K562 (cell line): ENCODE results near the gene DVL2. TPM values are rescaled to one million over a fixed set of nuclear protein-coding genes. Genes with fewer than 3 reads are reported as not detected.

Source experiments
- ADNP ChIP-seq: fragments of 200-800 bp; sonication (Bioruptor generic); IDR thresholded peaks from 2 replicates; pipeline ENCODE4 v1.6.1; 2016; ENCODE audit warnings: missing genetic modification characterization, missing compliant biosample characterization
- BRCA1 ChIP-seq, 2 experiments: fragments of 450-650 bp in 1 of 2; sonication (generic) in 1 of 2; formaldehyde crosslinking in 1 of 2; IDR thresholded peaks; 2 replicates each; pipeline versions ENCODE4 v1.5.0 to v1.6.1; 2017 to 2020; ENCODE audit warnings: mild to moderate bottlenecking in 1 of 2, missing genetic modification reagents in 1 of 2
- DMBX1 ChIP-seq: fragments of 250-450 bp; sonication (Bioruptor Pico); IDR thresholded peaks from 2 replicates; pipeline ENCODE4 v1.8.0; 2022; ENCODE audit warnings: inconsistent platforms, mild to moderate bottlenecking, moderate library complexity, borderline replicate concordance
- FOXK2 ChIP-seq, 2 experiments: fragments of 450-650 bp; IDR thresholded peaks in 1 of 2; conservative IDR thresholded peaks in 1 of 2; 2 replicates each; pipeline ENCODE4 v1.6.1; 2016; ENCODE audit warnings: low read depth in 2 of 2, mild to moderate bottlenecking in 1 of 2
- GABPB2 ChIP-seq: fragments of 250-450 bp; sonication (Bioruptor Pico); conservative IDR thresholded peaks from 2 replicates; pipeline ENCODE4 v1.5.1; 2021; ENCODE audit warnings: mild to moderate bottlenecking
- HNRNPLL ChIP-seq: fragments of 200-400 bp; formaldehyde crosslinking; IDR thresholded peaks from 2 replicates; pipeline ENCODE4 v1.6.1; 2017; ENCODE audit warnings: low read length, low read depth, mild to moderate bottlenecking; ENCODE audit not compliant: poor library complexity, severe bottlenecking
- MEIS2 ChIP-seq: fragments of 450-650 bp; IDR thresholded peaks from 2 replicates; pipeline ENCODE4 v1.6.1; 2014; ENCODE audit warnings: mild to moderate bottlenecking; ENCODE audit not compliant: partially characterized antibody
- NFIC ChIP-seq: fragments of 450-650 bp; IDR thresholded peaks from 2 replicates; pipeline ENCODE4 v1.6.1; 2017; ENCODE audit warnings: mild to moderate bottlenecking, inconsistent platforms
- NRF1 ChIP-seq, 2 experiments: fragments of 450-650 bp; IDR thresholded peaks in 1 of 2; conservative IDR thresholded peaks in 1 of 2; 2 replicates each; pipeline ENCODE4 v1.6.1; 2014; ENCODE audit warnings: mild to moderate bottlenecking in 2 of 2
- PHB2 ChIP-seq: fragments of 450-650 bp; IDR thresholded peaks from 2 replicates; pipeline ENCODE4 v1.6.1; 2017; ENCODE audit warnings: low read depth
- SRF ChIP-seq, 2 experiments: fragments of 250-450, 450-650 bp in 1 of 2; sonication (Bioruptor Pico) in 1 of 2; sonication (generic) in 1 of 2; formaldehyde crosslinking; IDR thresholded peaks; 2 replicates each; pipeline versions ENCODE4 v1.5.0 to v1.5.1; 2020 to 2022; ENCODE audit warnings: mild to moderate bottlenecking in 1 of 2, missing genetic modification reagents in 1 of 2
- TAF1 ChIP-seq: IDR thresholded peaks from 2 replicates; pipeline ENCODE4 v1.6.1; 2011; ENCODE audit warnings: mild to moderate bottlenecking, low read length, moderate library complexity; ENCODE audit not compliant: insufficient read depth, control insufficient read depth, severe bottlenecking; ENCODE audit errors: extremely low read depth
- ZNF24 ChIP-seq: fragments of 450-650 bp; IDR thresholded peaks from 2 replicates; pipeline ENCODE4 v1.6.1; 2016
- ZNF263 ChIP-seq: sonication (generic); formaldehyde crosslinking; IDR thresholded peaks from 2 replicates; pipeline ENCODE4 v1.8.0; 2022; ENCODE audit warnings: mild to moderate bottlenecking, missing genetic modification reagents, borderline replicate concordance
- polyA plus RNA-seq, 8 experiments: library from polyadenylated mRNA; depleted of rRNA in 4 of 8; stranded (reverse) in 5 of 8; unstranded in 3 of 8; fragments of >200 nt; fragmentation: Nextera tagmentation in 2 of 8; fragmentation: Illumina TruSeq in 1 of 8; extraction: Ambion mirVana in 2 of 8; extraction: Trizol in 1 of 8; gene quantifications; 2 replicates each; pipeline versions ENCODE4 v1.2.1 to v1.2.3, GENCODE V29; 2011 to 2014; ENCODE audit warnings: inconsistent platforms in 1 of 8, missing spikeins in 1 of 8
- total RNA-seq, 7 experiments: library from RNA; depleted of rRNA in 6 of 7; stranded (reverse); fragments of >200 nt in 6 of 7; fragmentation: Illumina TruSeq in 2 of 7; extraction: Trizol in 2 of 7; gene quantifications; 2 replicates each; pipeline versions ENCODE4 v1.2.1 to v1.2.3, GENCODE V29; 2011 to 2021; ENCODE audit warnings: low replicate concordance in 1 of 7
- TF ChIP-seq, protein P1 (sequence below): fragments of 250-450 bp; sonication (Bioruptor Pico); IDR thresholded peaks from 2 replicates; pipeline ENCODE4 v1.4.0; 2020; ENCODE audit warnings: mild to moderate bottlenecking
- TF ChIP-seq, protein P2 (sequence below): sonication (generic); formaldehyde crosslinking; IDR thresholded peaks from 2 replicates; pipeline ENCODE4 v1.8.0; 2022; ENCODE audit warnings: mild to moderate bottlenecking, missing genetic modification reagents
- TF ChIP-seq, protein P3 (sequence below), 2 experiments: fragments of 450-650 bp; IDR thresholded peaks; 2 replicates each; pipeline ENCODE4 v1.6.1; 2016

The DVL2 gene
- total and polyA plus RNA-seq, 9 of the 15 experiments (the other 6 are each of a cell fraction or from before 2014, with no cell fraction given): 1.3 to 49.5 (median 24.3) TPM

DNA sequence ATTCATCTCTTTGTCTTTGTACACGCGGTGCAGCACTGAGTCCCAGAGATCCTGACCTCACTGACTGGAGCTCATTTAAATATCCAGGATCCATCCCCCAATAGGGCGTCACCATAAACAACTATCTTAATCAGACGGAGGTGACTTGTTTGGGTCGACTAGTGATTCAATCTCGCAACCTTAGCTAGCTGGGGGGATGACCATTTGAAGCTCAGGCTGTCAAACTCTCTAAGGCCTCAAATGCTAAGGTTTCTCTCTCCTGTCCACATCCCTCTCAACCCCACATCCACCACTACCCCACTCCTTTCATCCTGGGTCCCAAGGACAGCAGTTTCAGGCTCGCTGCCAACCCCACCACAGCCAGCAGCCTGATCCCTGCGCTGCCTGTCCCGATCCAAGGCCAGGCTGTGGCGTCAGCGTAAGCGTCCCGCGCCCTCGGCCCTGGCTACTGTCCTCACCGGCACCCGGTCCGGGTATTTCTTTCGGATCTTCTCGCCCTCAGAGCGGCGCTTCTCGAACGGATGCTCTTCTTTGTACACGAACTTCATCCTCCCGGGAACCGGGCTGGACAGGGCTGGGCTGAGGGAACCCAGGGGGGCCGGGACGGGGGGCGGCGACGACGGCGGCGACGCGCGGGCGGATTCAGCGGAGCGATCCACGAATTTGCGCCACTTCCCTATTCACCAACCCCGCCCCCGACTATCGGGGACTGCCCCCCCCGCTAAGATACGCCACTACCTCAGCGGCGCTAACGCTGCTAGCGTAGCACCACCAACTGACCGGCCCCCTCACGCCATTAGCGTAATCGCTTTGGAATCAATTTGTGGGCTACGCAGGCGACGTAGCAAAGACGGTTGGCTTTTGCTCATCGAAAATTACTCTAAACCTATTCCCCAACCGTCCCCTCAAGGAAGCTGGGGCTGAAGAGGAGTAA, 7.7 kb upstream of the DVL2 start, which contains the start of gene GABARAP (continued):
- TF ChIP-seq, protein P1, sequence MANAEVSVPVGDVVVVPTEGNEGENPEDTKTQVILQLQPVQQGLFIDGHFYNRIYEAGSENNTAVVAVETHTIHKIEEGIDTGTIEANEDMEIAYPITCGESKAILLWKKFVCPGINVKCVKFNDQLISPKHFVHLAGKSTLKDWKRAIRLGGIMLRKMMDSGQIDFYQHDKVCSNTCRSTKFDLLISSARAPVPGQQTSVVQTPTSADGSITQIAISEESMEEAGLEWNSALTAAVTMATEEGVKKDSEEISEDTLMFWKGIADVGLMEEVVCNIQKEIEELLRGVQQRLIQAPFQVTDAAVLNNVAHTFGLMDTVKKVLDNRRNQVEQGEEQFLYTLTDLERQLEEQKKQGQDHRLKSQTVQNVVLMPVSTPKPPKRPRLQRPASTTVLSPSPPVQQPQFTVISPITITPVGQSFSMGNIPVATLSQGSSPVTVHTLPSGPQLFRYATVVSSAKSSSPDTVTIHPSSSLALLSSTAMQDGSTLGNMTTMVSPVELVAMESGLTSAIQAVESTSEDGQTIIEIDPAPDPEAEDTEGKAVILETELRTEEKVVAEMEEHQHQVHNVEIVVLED (CRISPR knock-in tag): peak; percentile 42; the same call in 1 of the 2 replicates
- TF ChIP-seq, protein P2, sequence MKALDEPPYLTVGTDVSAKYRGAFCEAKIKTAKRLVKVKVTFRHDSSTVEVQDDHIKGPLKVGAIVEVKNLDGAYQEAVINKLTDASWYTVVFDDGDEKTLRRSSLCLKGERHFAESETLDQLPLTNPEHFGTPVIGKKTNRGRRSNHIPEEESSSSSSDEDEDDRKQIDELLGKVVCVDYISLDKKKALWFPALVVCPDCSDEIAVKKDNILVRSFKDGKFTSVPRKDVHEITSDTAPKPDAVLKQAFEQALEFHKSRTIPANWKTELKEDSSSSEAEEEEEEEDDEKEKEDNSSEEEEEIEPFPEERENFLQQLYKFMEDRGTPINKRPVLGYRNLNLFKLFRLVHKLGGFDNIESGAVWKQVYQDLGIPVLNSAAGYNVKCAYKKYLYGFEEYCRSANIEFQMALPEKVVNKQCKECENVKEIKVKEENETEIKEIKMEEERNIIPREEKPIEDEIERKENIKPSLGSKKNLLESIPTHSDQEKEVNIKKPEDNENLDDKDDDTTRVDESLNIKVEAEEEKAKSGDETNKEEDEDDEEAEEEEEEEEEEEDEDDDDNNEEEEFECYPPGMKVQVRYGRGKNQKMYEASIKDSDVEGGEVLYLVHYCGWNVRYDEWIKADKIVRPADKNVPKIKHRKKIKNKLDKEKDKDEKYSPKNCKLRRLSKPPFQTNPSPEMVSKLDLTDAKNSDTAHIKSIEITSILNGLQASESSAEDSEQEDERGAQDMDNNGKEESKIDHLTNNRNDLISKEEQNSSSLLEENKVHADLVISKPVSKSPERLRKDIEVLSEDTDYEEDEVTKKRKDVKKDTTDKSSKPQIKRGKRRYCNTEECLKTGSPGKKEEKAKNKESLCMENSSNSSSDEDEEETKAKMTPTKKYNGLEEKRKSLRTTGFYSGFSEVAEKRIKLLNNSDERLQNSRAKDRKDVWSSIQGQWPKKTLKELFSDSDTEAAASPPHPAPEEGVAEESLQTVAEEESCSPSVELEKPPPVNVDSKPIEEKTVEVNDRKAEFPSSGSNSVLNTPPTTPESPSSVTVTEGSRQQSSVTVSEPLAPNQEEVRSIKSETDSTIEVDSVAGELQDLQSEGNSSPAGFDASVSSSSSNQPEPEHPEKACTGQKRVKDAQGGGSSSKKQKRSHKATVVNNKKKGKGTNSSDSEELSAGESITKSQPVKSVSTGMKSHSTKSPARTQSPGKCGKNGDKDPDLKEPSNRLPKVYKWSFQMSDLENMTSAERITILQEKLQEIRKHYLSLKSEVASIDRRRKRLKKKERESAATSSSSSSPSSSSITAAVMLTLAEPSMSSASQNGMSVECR (CRISPR knock-in tag): peak; percentile 32; the same call in 1 of the 2 replicates
- no peak for TF ChIP-seq DMBX1 (CRISPR knock-in tag)
- TF ChIP-seq ZNF24: peak; percentile 99
- 0 out of 4 replicates have a peak, but pooled peaks of 1 of the 2 experiments have one; percentile 21 for TF ChIP-seq SRF (CRISPR knock-in tag; IDR thresholded peaks at IDR 0.05)
- peak in 1 of 2 experiments; percentile 50; a peak in 1 of 4 replicates for TF ChIP-seq FOXK2 (conservative IDR thresholded peaks at IDR 0.05 in 1 of 2, IDR thresholded peaks at IDR 0.05 in 1 of 2; ENCODE audit: low read depth in 2 of 2)
- peak; percentile 45 for TF ChIP-seq TAF1
- peak; percentile 23 to 45; a peak in 2 of 4 replicates for TF ChIP-seq NRF1 (conservative IDR thresholded peaks at IDR 0.05 in 1 of 2, IDR thresholded peaks at IDR 0.05 in 1 of 2)
- peak; percentile 99 for TF ChIP-seq HNRNPLL
- TF ChIP-seq, protein P3, sequence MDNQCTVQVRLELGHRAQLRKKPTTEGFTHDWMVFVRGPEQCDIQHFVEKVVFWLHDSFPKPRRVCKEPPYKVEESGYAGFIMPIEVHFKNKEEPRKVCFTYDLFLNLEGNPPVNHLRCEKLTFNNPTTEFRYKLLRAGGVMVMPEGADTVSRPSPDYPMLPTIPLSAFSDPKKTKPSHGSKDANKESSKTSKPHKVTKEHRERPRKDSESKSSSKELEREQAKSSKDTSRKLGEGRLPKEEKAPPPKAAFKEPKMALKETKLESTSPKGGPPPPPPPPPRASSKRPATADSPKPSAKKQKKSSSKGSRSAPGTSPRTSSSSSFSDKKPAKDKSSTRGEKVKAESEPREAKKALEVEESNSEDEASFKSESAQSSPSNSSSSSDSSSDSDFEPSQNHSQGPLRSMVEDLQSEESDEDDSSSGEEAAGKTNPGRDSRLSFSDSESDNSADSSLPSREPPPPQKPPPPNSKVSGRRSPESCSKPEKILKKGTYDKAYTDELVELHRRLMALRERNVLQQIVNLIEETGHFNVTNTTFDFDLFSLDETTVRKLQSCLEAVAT (IDR thresholded peaks at IDR 0.05): peak; percentile 59 to 66; a peak in 3 of 4 replicates
- peak; percentile 20 for TF ChIP-seq MEIS2
- no peak for TF ChIP-seq GABPB2 (CRISPR knock-in tag)
- TF ChIP-seq ADNP: no peak
- TF ChIP-seq NFIC: peak; percentile 78
- TF ChIP-seq PHB2: no peak
- 0 out of 2 replicates have a peak, but pooled peaks have one; percentile 35 for TF ChIP-seq ZNF263 (CRISPR knock-in tag)
- no peak for TF ChIP-seq BRCA1 (IDR thresholded peaks at IDR 0.05)
- no peak for TF ChIP-seq BRCA1 (CRISPR knock-in tag; IDR thresholded peaks at IDR 0.05)
